NCI-H2029 treated with DMSO at 0.1 percent for 48 hours (cell line): Measurements from ENCODE around the gene LCE5A.
"Not testable (repeated sequence)": the region's sequence is repeated elsewhere in the genome, so short reads cannot be mapped to it uniquely, and the experiment has no call there.

Source experiments
- DNase-seq: peaks from one replicate; lab custom pipeline; 2025; lab: John Stamatoyannopoulos, UW

Gene LCE5A

GRCh38 chr1:152510503-152510902 is at the start of gene LCE5A:
TSS of gene LCE5A (plus strand) at chr1:152510803. CDS start at chr1:152511535, 732 bp downstream.
- DNase-seq: no peak

GRCh38 chr1:152461544-152461943 is 49.1 kb upstream of the LCE5A start:
- DNase-seq: no peak

- no peak for DNase-seq
Observed at GRCh38 chr1:152462636-152463035, 48.0 kb upstream of the LCE5A start.

- DNase-seq: no peak
Observed at GRCh38 chr1:152466217-152466616, 44.4 kb upstream of the LCE5A start.

GRCh38 chr1:152473887-152474537 is 36.6 kb upstream of the LCE5A start:
- DNase-seq: no peak

- no peak for DNase-seq
Observed at GRCh38 chr1:152479792-152480595, 30.6 kb upstream of the LCE5A start.

- no peak for DNase-seq
Observed at GRCh38 chr1:152481869-152482664, 28.5 kb upstream of the LCE5A start.

GRCh38 chr1:152486400-152487006 is 24.1 kb upstream of the LCE5A start:
- DNase-seq: no peak

GRCh38 chr1:152487871-152488270 is 22.7 kb upstream of the LCE5A start:
- DNase-seq: no peak

- DNase-seq: not testable (repeated sequence)
Observed at GRCh38 chr1:152491537-152491936, 19.1 kb upstream of the LCE5A start.

GRCh38 chr1:152495066-152495675 is 15.4 kb upstream of the LCE5A start:
- DNase-seq: no peak

GRCh38 chr1:152497273-152497672 is 13.3 kb upstream of the LCE5A start:
- DNase-seq: no peak

GRCh38 chr1:152501704-152502103 is 8.9 kb upstream of the LCE5A start:
- no peak for DNase-seq

GRCh38 chr1:152502496-152503180 is 8.0 kb upstream of the LCE5A start:
- no peak for DNase-seq

GRCh38 chr1:152505083-152505482 is 5.5 kb upstream of the LCE5A start:
- DNase-seq: no peak

- no peak for DNase-seq
Observed at GRCh38 chr1:152506899-152507498, 3.6 kb upstream of the LCE5A start.

- no peak for DNase-seq
Observed at GRCh38 chr1:152511596-152511995, 993 bp downstream of the LCE5A start.

GRCh38 chr1:152513081-152513480 is 2.5 kb downstream of the LCE5A start:
- no peak for DNase-seq

GRCh38 chr1:152514715-152515433 is 4.3 kb downstream of the LCE5A start:
- DNase-seq: no peak

GRCh38 chr1:152515434-152515783 is 4.8 kb downstream of the LCE5A start:
- DNase-seq: no peak
